Measurements from ENCODE around the gene TTC23L. TPM values are rescaled to one million over a fixed set of nuclear protein-coding genes. Genes with fewer than 3 reads are reported as not detected.
A peak's percentile ranks its signal among the peaks of the same experiment; 100 is the strongest.

The TTC23L gene
- total and polyA plus RNA-seq, 2 of the 8 experiments (the other 6 are each of a cell fraction or from before 2014, with no cell fraction given) = 1.1 to 2.4 TPM

DNA sequence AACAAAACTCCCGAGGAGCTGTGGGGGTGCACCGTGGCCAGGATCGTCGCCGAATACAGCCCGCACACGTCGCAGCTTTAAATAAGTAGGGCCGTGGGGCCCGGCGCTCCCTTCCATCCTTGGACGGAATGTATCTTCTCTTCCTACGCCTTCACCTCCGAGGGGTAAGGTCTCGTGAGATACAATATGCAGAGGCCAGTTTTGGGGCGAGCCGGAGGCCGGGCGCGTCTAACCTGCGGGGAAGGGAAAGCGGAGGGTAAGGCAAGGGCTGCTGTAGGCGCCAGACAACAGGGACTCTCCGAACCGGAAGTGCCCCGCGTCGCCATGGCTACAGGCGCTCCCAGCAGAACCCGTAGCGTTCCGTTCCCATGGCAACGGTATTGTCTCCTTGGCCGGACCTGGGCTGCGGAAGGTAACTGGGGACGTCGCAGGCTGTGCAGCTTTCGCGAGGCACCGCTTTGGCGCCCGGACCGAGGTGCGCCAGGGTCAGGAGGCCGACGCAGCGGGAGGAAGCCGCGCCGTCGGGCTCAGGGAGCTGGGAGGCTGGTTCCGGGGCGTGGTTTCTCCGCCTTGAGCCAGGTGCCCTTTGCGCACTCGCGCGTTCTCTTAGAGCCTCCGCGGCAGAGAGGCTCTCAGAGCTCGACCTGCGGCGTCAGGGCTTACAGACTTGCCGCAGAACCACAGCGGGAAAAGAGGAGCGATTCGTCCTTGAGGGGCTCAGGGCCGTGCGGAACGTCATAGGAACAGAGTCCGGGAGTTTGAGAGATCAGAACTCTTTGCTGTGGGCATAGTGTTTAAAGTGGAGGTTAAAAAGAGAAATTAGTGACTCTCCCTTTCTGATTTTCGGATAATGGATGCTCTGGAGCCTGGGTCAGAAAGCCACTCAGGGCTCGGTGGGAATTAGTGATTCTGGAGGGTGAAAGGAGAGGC is at the start of gene TTC23L (continued):
- no peak for TF ChIP-seq RNF2 (IDR thresholded peaks at IDR 0.05; ENCODE audit: borderline replicate concordance, low read depth, low read length, missing control alignments, poor library complexity, severe bottlenecking)
- 0 out of 2 replicates have a peak, but pooled peaks have one; percentile 26 for TF ChIP-seq RFX5 (IDR thresholded peaks at IDR 0.05; ENCODE audit: borderline replicate concordance, low read depth, low read length)
- TF ChIP-seq HDAC6 (IDR thresholded peaks at IDR 0.05; ENCODE audit: low read depth, low read length) = no peak
- TF ChIP-seq HDAC2 (IDR thresholded peaks at IDR 0.05; ENCODE audit: borderline replicate concordance in 1 of 2, low read depth in 2 of 2, low read length in 2 of 2) = peak; percentile 70 to 95; a peak in 2 of 4 replicates
- TF ChIP-seq JUND (IDR thresholded peaks at IDR 0.05; ENCODE audit: low read length) = no peak
- no peak for TF ChIP-seq BCL11A (IDR thresholded peaks at IDR 0.05; ENCODE audit: low read depth in 2 of 2, low read length in 2 of 2)
- TF ChIP-seq MAFK (IDR thresholded peaks at IDR 0.05; ENCODE audit: low read depth, low read length) = no peak
- no peak for TF ChIP-seq NANOG (IDR thresholded peaks at IDR 0.05; ENCODE audit: insufficient read depth, low read depth, low read length, poor library complexity, severe bottlenecking)
- no peak for TF ChIP-seq CHD1 (IDR thresholded peaks at IDR 0.05; ENCODE audit: low read depth, low read length)
- TF ChIP-seq FOSL1 (IDR thresholded peaks at IDR 0.05; ENCODE audit: insufficient read depth, low read depth, low read length) = no peak
- peak; percentile 89 for TF ChIP-seq TBP (IDR thresholded peaks at IDR 0.05; ENCODE audit: low read depth, low read length)
- peak; percentile 77 for TF ChIP-seq SAP30 (IDR thresholded peaks at IDR 0.05; ENCODE audit: insufficient read depth, insufficient replicate concordance, low read length)
- peak; percentile 91 for TF ChIP-seq GABPA (IDR thresholded peaks at IDR 0.05; ENCODE audit: borderline replicate concordance, insufficient read depth, low read length)
- TF ChIP-seq RBBP5 (IDR thresholded peaks at IDR 0.05; ENCODE audit: borderline replicate concordance, low read depth, low read length) = peak; percentile 97
- no peak for TF ChIP-seq CTBP2 (IDR thresholded peaks at IDR 0.05; ENCODE audit: borderline replicate concordance, insufficient read depth, insufficient read length, low read length)
- TF ChIP-seq CREB1 (IDR thresholded peaks at IDR 0.05) = peak; percentile 64; the same call in 1 of the 2 replicates
- peak in 1 of 2 experiments; percentile 82; a peak in 1 of 3 replicates for TF ChIP-seq EP300 (IDR thresholded peaks at IDR 0.05; ENCODE audit: borderline replicate concordance in 1 of 2, low read depth in 2 of 2, low read length in 2 of 2)
- peak; percentile 90 to 96 for TF ChIP-seq POLR2A (IDR thresholded peaks at IDR 0.05; ENCODE audit: control extremely low read depth in 1 of 2, low read depth in 2 of 2, low read length in 2 of 2)
- no peak for TF ChIP-seq TEAD4 (IDR thresholded peaks at IDR 0.05; ENCODE audit: low read depth, low read length)
- TF ChIP-seq, protein P1, sequence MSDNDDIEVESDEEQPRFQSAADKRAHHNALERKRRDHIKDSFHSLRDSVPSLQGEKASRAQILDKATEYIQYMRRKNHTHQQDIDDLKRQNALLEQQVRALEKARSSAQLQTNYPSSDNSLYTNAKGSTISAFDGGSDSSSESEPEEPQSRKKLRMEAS (IDR thresholded peaks at IDR 0.05) = peak; percentile 89
- TF ChIP-seq RAD21 (IDR thresholded peaks at IDR 0.05 in 1 of 2, conservative IDR thresholded peaks at IDR 0.05 in 1 of 2; ENCODE audit: low read depth in 2 of 2, low read length in 2 of 2) = peak in 1 of 2 experiments; percentile 20; a peak in 1 of 4 replicates

All from H1 (cell line).